Activated CD8-positive, alpha-beta memory T cell treated with anti-CD3 and anti-CD28 coated beads, Interleukin-2, amount 50 U/mL, for 1 hour (primary cell): Measurements from ENCODE around the gene LDAF1.
"Not testable (repeated sequence)": the region's sequence is repeated elsewhere in the genome, so short reads cannot be mapped to it uniquely, and the experiment has no call there.

Experiments
- DNase-seq: peaks from one replicate; pipeline ENCODE4 v3.0.0-alpha.2; 2020; ENCODE audit errors: extremely low read depth

The LDAF1 gene

GRCh38 chr16:21195330-21195729, 36.9 kb downstream of the LDAF1 start:
- DNase-seq: not testable (repeated sequence)

DNA sequence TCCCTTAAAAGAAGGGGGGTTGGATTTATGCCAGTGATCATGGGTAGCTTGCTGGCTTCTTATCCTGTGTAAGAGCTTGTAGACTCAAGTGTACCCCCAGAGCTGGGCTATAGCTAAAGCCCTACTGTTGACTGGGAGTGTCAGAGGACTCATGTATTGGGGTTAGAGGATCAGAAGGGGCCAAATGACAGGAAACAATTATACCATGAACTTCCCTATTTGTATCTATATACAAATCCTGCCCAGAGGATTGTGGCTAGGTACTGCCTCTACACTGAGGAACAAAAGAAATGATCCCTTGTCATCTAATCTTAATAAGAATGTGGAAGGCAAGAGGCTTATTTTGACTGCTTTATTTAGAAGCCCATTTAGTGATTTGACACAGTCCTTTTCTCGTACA, 38.6 kb downstream of the LDAF1 start:
- DNase-seq: no peak

GRCh38 chr16:21197621-21198020, 39.1 kb downstream of the LDAF1 start:
- DNase-seq: no peak

- DNase-seq: no peak
Measured at GRCh38 chr16:21199607-21200218, 41.2 kb downstream of the LDAF1 start.

DNA sequence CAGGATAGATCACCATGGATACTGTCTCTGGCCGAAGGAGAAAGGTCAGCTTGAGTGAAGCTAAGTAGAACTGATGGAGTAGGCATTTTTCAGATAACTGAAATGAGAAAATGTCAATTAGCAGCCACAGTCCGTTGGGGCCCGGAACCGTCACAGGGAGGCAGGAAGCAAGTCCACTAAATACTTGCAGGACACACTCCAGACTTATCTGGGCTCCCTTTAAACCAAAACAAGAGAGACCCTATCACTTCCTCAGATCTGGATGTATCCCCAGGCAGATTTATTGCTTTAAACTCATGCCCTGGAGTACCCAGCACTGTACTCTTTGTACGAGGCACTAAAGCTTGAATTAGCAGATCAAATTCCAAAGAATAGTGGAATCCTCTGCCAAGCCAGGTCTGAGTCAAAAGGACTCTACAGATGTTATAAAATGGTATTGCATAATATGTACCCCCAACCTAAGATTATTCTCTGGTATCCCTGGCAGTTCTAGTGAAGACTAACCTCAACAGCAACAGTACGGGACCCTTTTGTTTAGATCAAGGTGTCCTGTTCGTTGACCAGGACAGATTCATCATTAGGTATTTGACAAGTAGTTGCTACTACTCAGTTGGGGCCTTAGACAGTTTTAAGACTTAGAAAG, 44.8 kb downstream of the LDAF1 start:
- no peak for DNase-seq

- no peak for DNase-seq
Measured at GRCh38 chr16:21205303-21205702, 46.8 kb downstream of the LDAF1 start.

DNA sequence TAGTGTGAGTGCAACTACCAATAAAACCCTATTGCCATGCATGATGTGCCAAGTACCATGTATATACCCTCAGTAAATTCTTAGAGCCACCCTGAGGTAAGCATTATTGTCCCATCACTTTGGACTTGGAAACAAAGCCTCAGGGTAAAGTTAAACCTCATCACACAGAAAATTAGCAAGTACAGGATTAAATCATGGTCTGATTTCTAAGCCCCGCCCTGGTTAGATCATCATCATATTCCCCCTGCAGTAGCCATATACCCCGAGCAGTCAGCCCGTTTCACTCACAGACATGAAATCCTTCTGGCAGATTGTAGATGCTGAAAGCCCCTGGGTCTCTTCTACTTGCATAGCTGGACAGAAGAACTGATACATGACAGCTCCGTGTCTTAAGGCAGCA, 48.1 kb downstream of the LDAF1 start:
- no peak for DNase-seq

GRCh38 chr16:21208446-21209230, 50.2 kb downstream of the LDAF1 start:
- DNase-seq: no peak

DNA sequence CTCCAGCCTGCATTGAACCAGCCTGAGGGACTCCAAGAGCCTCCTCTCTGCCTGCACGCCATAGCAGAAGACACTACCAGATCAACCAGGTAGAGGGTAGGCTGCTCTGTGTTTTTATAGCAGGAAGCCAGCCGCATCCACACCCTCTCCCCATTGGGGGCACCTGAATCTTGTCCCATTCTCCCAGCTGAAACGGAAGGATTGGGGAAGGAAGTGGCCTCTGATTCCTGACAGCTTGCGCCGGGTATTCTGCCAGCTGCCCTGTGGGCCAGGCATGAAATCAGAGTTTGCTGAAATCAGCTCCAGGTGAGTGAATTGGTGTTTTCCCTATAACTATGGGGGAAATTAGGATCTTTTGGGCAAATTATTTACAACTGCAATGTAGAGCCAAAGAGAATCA, 53.0 kb downstream of the LDAF1 start, which contains the start of gene ZP2:
ZP2 (minus strand) TSS at position 89 of the 400 bp plus-strand sequence; CDS start at position 62, 27 bp downstream.
- DNase-seq: no peak

- DNase-seq: no peak
Measured at GRCh38 chr16:21214086-21214485, 55.6 kb downstream of the LDAF1 start.

DNA sequence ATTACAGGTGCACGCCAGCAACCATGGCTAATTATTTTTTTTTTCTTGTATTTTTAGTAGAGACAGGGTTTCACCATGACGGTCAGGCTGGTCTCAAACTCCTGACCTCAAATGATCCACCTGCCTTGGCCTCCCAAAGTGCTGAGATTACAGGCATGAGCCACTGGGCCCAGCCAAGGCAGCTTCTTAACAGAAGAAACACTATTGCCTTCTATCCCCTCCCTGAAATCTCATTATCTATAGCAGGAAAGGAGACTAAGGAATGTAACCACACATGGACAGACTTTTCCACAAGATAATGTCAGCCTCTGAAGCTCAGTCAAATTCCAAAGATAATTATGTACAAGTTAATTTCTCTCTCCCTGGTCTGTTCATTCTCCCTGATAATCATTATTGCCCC, 58.6 kb downstream of the LDAF1 start:
- no peak for DNase-seq

- no peak for DNase-seq
Measured at GRCh38 chr16:21218153-21218552, 59.7 kb downstream of the LDAF1 start.

DNA sequence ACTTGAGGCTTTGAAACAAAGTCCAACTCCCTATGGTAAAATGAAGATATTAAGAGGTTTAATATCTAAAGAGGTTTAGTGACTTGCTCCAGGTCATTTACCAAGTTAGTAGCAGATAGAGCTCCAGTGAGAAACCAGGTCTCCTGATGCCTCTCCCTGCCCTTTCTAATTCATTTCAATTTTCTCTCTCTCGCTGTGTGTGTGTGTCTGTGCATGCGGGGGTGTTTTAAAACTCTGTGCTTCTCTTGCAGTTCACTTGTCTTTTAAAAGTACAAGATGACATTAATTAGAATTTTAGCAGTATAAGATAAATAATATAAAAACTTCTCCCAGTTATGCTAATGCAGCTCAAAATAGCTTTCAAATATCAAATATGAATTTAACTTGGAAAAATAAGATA, 61.1 kb downstream of the LDAF1 start:
- DNase-seq: no peak

- DNase-seq: no peak
Measured at GRCh38 chr16:21222495-21223337, 64.2 kb downstream of the LDAF1 start.

DNA sequence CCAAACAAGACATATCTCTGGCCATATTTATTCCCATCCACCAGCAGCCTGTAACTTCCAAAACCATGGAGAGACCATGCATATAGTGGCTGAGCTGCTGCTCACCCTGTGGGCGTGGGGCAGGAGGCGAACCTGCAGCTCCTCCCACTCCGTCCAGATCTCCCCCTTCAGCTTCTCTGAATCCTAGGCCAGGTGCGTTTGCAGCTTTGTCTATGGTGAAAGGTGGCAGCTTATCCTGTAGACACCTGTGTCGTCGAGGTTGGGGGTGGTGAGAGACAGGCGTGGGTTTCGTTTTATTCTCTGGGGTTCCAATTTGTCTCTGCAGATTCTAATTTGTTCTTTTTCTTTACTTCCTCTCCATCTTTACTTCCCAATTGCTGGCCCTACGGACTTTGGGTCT, 65.3 kb downstream of the LDAF1 start:
- DNase-seq: no peak

DNA sequence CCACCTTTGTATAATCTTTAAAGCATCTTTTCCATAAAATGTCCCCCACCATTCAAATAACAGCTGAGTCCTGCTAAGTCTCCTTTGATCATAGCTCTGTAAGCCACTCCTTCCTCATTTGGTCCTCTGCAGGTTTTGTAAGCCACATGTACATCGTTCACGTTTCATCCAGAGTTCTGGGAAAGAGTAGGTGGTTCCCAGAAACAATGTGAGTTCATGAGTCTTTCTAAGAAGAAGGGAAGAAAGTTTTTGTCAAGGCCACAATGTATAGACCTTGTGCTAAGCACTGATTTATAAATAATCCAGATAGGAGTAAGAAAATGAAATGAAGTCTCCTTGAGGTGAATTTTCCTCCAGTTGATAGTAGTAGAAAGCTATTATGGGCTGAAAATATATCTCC, 66.3 kb downstream of the LDAF1 start:
- no peak for DNase-seq

DNA sequence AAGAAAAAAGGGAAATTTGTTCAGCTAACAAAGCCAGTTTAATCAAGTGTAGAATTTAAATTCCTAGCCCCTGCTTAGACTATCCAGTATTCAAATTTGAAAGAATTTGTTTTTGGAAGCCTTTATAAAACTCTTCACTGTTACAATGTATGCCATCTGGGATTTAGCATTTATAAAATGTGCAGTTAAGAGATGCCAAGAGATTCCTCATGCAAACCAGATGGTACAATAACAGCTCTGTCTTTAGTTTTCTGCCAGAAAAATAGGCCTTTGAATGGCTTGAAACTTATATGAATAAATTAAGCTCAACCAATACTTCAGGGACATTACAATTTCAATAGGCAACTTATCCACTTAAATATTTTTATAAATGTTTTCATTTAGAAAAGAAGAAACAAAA, 68.3 kb downstream of the LDAF1 start:
- no peak for DNase-seq

DNA sequence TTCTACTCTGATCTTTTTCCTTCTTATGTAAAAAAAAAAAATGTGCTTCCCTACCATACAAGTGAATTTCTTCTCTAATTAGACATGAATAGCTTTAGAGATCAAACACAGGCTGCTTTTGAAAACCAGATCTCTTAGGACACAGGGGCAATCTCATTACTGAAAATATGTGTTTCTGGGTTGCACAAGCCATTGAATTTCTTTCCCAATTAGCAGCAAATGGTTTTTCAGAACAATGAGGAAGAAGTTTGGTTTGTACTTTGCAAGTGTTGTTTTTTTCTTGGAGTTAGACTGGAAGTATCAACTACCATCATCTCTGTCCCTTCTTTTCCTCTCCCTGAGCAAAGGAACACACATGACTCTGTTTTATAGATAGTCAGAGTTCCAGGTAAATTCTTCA, 69.4 kb downstream of the LDAF1 start:
- no peak for DNase-seq

GRCh38 chr16:21228361-21228872, 69.9 kb downstream of the LDAF1 start:
- DNase-seq: no peak
